GM12878 (cell line): ENCODE measurements around the gene DDX4. TPM values are rescaled to one million over a fixed set of nuclear protein-coding genes. Genes with fewer than 3 reads are reported as not detected.

Experiments
- ATAC-seq: fragments of 200-7000 bp; cut with Tn5 transposase; 3 replicates; pipeline ENCODE4 v1.9.1; 2020; ENCODE audit warnings: mild to moderate bottlenecking, moderate library complexity
- BruUV-seq: library from RNA; stranded (reverse); fragments of 400-500 nt; replicated peaks from 2 replicates; lab custom pipeline; 2021; lab: Mats Ljungman, UMichigan
- CTCF ChIA-PET: fragments of 300-600 bp; sonication (Branson Sonifier 250); formaldehyde crosslinking; extraction: SDS; loops from one replicate; lab custom pipeline; 2021; ENCODE audit warnings: inconsistent platforms; lab: Yijun Ruan, JAX
- POLR2A ChIA-PET: fragments of 350-600 bp; formaldehyde crosslinking; extraction: SDS; loops from one replicate; lab custom pipeline; 2021; ENCODE audit warnings: inconsistent platforms; lab: Charles Lee
- RAD21 ChIA-PET: fragments of 300-600 bp; sonication (Branson Sonifier 250); formaldehyde crosslinking; loops from one replicate; lab custom pipeline; 2023; ENCODE audit warnings: antibody characterized with exemption; ENCODE audit not compliant: unreplicated experiment; lab: Charles Lee
- SMC1A ChIA-PET: fragments of 300-600 bp; sonication (Branson Sonifier 250); formaldehyde crosslinking; loops from one replicate; lab custom pipeline; 2023; ENCODE audit not compliant: unreplicated experiment, uncharacterized antibody; lab: Charles Lee
- DNase-seq: peaks from one replicate; pipeline ENCODE4 v3.0.0-alpha.2; 2011; ENCODE audit warnings: low read depth, low spot score
- FAIRE-seq: peaks from 3 replicates; lab custom pipeline; 2011; peaks lifted over from hg19 to GRCh38; lab: Jason Lieb, UNC
- H2AFZ ChIP-seq: 2 replicates; pipeline ENCODE4 v1.6.0; 2011; ENCODE audit warnings: low read depth, low read length, control low read depth; ENCODE audit not compliant: control insufficient read depth
- H3K27ac ChIP-seq: 2 replicates; pipeline ENCODE4 v1.5.1; 2011; ENCODE audit warnings: control low read depth; ENCODE audit not compliant: control insufficient read depth, insufficient read depth
- H3K27me3 ChIP-seq, 2 experiments: replicated peaks in 1 of 2; 2 replicates each; pipeline versions ENCODE4 v1.6.0 to v1.6.1; 2011; ENCODE audit warnings: low read length in 1 of 2; ENCODE audit not compliant: control insufficient read depth in 2 of 2, insufficient read depth in 2 of 2
- H3K36me3 ChIP-seq, 2 experiments: 2 replicates each; pipeline ENCODE4 v1.5.1; 2011; ENCODE audit warnings: low read length in 1 of 2; ENCODE audit not compliant: control insufficient read depth in 2 of 2, insufficient read depth in 2 of 2
- H3K4me1 ChIP-seq: 2 replicates; pipeline ENCODE4 v1.6.1; 2011; ENCODE audit warnings: mild to moderate bottlenecking, low read length, moderate library complexity, mixed read lengths; ENCODE audit not compliant: control insufficient read depth, insufficient read depth
- H3K4me2 ChIP-seq: 2 replicates; pipeline ENCODE4 v1.6.0; 2011; ENCODE audit warnings: control low read depth; ENCODE audit not compliant: control insufficient read depth, insufficient read depth
- H3K4me3 ChIP-seq: fragments of 200-600 bp; sonication (generic); 2 replicates; pipeline ENCODE4 v1.5.1; 2016
- H3K79me2 ChIP-seq: 2 replicates; pipeline ENCODE4 v1.6.0; 2011; ENCODE audit warnings: low read length; ENCODE audit not compliant: control insufficient read depth, insufficient read depth
- H3K9ac ChIP-seq: 2 replicates; pipeline ENCODE4 v1.8.0; 2011; ENCODE audit warnings: low read length, control low read depth, mixed read lengths; ENCODE audit not compliant: control insufficient read depth, insufficient read depth
- H3K9me3 ChIP-seq: replicated peaks from 3 replicates; pipeline ENCODE4 v1.5.1; 2011; ENCODE audit warnings: mild to moderate bottlenecking, low read length; ENCODE audit not compliant: control insufficient read depth, insufficient read depth
- H4K20me1 ChIP-seq: 2 replicates; pipeline ENCODE4 v1.6.0; 2011; ENCODE audit not compliant: control insufficient read depth, insufficient read depth
- CHD4 ChIP-seq: fragments of 200-600 bp; sonication (generic); IDR thresholded peaks from 2 replicates; pipeline ENCODE4 v1.6.1; 2016; ENCODE audit warnings: mild to moderate bottlenecking
- EGR1 ChIP-seq, 2 experiments: IDR thresholded peaks; 1 replicate in 1 of 2; 2 replicates in 1 of 2; pipeline ENCODE4 v1.6.1; 2011 to 2012; ENCODE audit warnings: low read depth in 2 of 2, low read length in 2 of 2, borderline replicate concordance in 1 of 2, mild to moderate bottlenecking in 1 of 2, moderate library complexity in 1 of 2
- GABPA ChIP-seq: IDR thresholded peaks from 2 replicates; pipeline ENCODE4 v1.6.1; 2014; ENCODE audit warnings: antibody characterized with exemption, low read depth, mild to moderate bottlenecking, inconsistent platforms
- GATAD2B ChIP-seq: fragments of 450-650 bp; conservative IDR thresholded peaks from 2 replicates; pipeline ENCODE4 v1.6.1; 2017; ENCODE audit warnings: low read depth, mild to moderate bottlenecking, moderate library complexity
- HCFC1 ChIP-seq: fragments of 150-350 bp; IDR thresholded peaks from 2 replicates; pipeline ENCODE4 v1.6.1; 2014; ENCODE audit warnings: low read length
- HDAC6 ChIP-seq: fragments of 200-600 bp; sonication (generic); IDR thresholded peaks from one replicate; pipeline ENCODE4 v1.8.0; 2017; ENCODE audit warnings: antibody characterized with exemption; ENCODE audit not compliant: unreplicated experiment
- LARP7 ChIP-seq: fragments of 450-650 bp; IDR thresholded peaks from 2 replicates; pipeline ENCODE4 v1.6.1; 2017; ENCODE audit warnings: mild to moderate bottlenecking
- RAD51 ChIP-seq: fragments of 450-650 bp; IDR thresholded peaks from 2 replicates; pipeline ENCODE4 v1.6.1; 2016; ENCODE audit warnings: moderate library complexity, mild to moderate bottlenecking, inconsistent platforms
- SIN3A ChIP-seq: IDR thresholded peaks from 2 replicates; pipeline ENCODE4 v1.6.1; 2012; ENCODE audit warnings: low read depth, low read length, improper control_type of control experiment
- SMARCA5 ChIP-seq: fragments of 450-650 bp; IDR thresholded peaks from 2 replicates; pipeline ENCODE4 v1.6.1; 2017; ENCODE audit warnings: mild to moderate bottlenecking
- SUZ12 ChIP-seq: fragments of 200-600 bp; sonication (generic); IDR thresholded peaks from one replicate; pipeline ENCODE4 v1.6.1; 2018; ENCODE audit warnings: antibody characterized with exemption, mild to moderate bottlenecking; ENCODE audit not compliant: unreplicated experiment
- ZNF384 ChIP-seq: IDR thresholded peaks from 2 replicates; pipeline ENCODE4 v1.6.1; 2012; ENCODE audit warnings: low read depth, mild to moderate bottlenecking, low read length, improper control_type of control experiment, borderline replicate concordance
- WGBS: methylation state at CpG from one replicate; pipeline ENCODE4 v1.1.6; 2016; ENCODE audit warnings: low lambda C conversion rate; ENCODE audit not compliant: insufficient replicate concordance, insufficient coverage; ENCODE audit errors: missing lambda C conversion rate; 5-methylcytosine and 5-hydroxymethylcytosine counted together
- in situ Hi-C: fragments of 300-500 bp; cut with MboI; formaldehyde crosslinking; loops from 9 replicates; pipeline ENCODE4 v1.14.3; 2018; ENCODE audit warnings: mixed read lengths
- intact Hi-C: fragments of 100-400 bp; cut with micrococcal nuclease; formaldehyde crosslinking; loops from one replicate; pipeline ENCODE4 v1.14.2; 2022; ENCODE audit not compliant: unreplicated experiment
- polyA plus RNA-seq, 11 experiments: library from polyadenylated mRNA; depleted of rRNA in 4 of 11; unstranded in 6 of 11; stranded (reverse) in 5 of 11; fragments of >200 nt; fragmentation: Nextera tagmentation in 4 of 11; fragmentation: Illumina TruSeq in 1 of 11; extraction: Ambion mirVana in 4 of 11; extraction: Trizol in 1 of 11; gene quantifications; 1 replicate in 1 of 11; 2 replicates in 10 of 11; pipeline versions ENCODE4 v1.2.1 to v1.2.3, GENCODE V29; 2011 to 2016; ENCODE audit warnings: inconsistent platforms in 2 of 11, missing spikeins in 2 of 11, low read depth in 1 of 11
- total RNA-seq, 4 experiments: library from RNA; depleted of rRNA in 3 of 4; stranded (reverse); fragments of >200 nt in 3 of 4; fragmentation: Illumina TruSeq in 1 of 4; extraction: Trizol in 1 of 4; gene quantifications; 2 replicates each; pipeline versions ENCODE4 v1.2.1 to v1.2.3, GENCODE V29; 2013 to 2021
- TF ChIP-seq, protein P1 (sequence below): fragments of 450-650 bp; IDR thresholded peaks from 2 replicates; pipeline ENCODE4 v1.6.1; 2017; ENCODE audit warnings: mild to moderate bottlenecking, moderate library complexity

The DDX4 gene
- total and polyA plus RNA-seq, 10 of the 15 experiments (the other 5 are each of a cell fraction or from before 2014, with no cell fraction given) = 0.05 to 0.36 (median 0.09) TPM; not detected in 4

DNA sequence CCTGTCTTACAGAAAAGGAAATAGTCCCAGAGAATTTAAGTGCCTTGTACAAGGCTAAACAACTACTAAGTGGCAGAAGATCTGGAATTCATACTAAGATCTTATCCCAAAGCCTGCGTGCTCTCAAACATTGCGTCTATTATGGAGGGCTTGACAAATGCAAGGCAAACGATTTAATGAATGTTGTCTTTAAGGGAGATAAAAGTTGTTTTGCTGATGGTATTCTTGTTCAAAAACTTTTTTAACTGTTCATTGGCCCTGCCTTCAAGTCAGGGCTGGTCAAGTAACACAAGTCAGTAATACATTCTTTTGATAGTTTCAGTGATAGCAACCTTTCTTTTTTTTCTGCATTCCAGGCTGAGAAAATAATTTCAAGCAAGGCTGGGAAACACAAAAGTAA is 24.0 kb upstream of the DDX4 start:
- H4K20me1 ChIP-seq = no peaks in the 10 kb centered on the region
- no TSS peak for BruUV-seq
- ChIA-PET CTCF (no interaction called here), SMC1A (interaction anchor here (1.0 to 2.7 kb wide), 3 partner anchors 9 to 48 kb away, joined by 3 to 8 read pairs (median 7); no protein-coding TSS in a partner anchor), RAD21 (interaction anchor here (0.6 to 1.1 kb wide), 2 partner anchors 68 to 152 kb away, joined by 3 to 4 read pairs; no protein-coding TSS in a partner anchor), POLR2A (interaction anchor here (1.2 kb wide), 1 partner anchor 11 kb away, joined by 4 read pairs; no protein-coding TSS in a partner anchor)
- FAIRE-seq (no peak), ATAC-seq (no peak), DNase-seq (no peak)
- no peak overlapping the region for H3K4me3 ChIP-seq
- no peaks in the 10 kb centered on the region for H3K27me3 ChIP-seq
- no peaks in the 10 kb centered on the region for H3K36me3 ChIP-seq
- H3K27ac ChIP-seq = no peak overlapping the region
- peaks cover 6% of the 10 kb centered on the region for H3K79me2 ChIP-seq
- in situ Hi-C loops (no loop called here), intact Hi-C loops (loop anchor here (5.0 kb wide), 1 partner anchor 198 kb away; no protein-coding TSS in a partner anchor)
- no peak overlapping the region for H2AFZ ChIP-seq
- no peak overlapping the region for H3K4me2 ChIP-seq
- no peaks in the 10 kb centered on the region for H3K9me3 ChIP-seq
- WGBS = 87% methylated on average over 3 of the region's 3 CpGs
- H3K4me1 ChIP-seq = peaks cover 4% of the 10 kb centered on the region; the same call in 1 of the 2 replicates
- no peak overlapping the region for H3K9ac ChIP-seq
- TF ChIP-seq GATAD2B (no peak), SIN3A (no peak), CHD4 (no peak), HCFC1 (no peak), RAD51 (no peak), HDAC6 (no peak), SUZ12 (no peak), LARP7 (no peak), ZNF384 (no peak), GABPA (no peak), SMARCA5 (no peak), EGR1 (IDR thresholded peaks at IDR 0.05; ENCODE audit: borderline replicate concordance in 1 of 2, low read depth in 2 of 2, low read length in 2 of 2) (no peak)
- TF ChIP-seq, protein P1, sequence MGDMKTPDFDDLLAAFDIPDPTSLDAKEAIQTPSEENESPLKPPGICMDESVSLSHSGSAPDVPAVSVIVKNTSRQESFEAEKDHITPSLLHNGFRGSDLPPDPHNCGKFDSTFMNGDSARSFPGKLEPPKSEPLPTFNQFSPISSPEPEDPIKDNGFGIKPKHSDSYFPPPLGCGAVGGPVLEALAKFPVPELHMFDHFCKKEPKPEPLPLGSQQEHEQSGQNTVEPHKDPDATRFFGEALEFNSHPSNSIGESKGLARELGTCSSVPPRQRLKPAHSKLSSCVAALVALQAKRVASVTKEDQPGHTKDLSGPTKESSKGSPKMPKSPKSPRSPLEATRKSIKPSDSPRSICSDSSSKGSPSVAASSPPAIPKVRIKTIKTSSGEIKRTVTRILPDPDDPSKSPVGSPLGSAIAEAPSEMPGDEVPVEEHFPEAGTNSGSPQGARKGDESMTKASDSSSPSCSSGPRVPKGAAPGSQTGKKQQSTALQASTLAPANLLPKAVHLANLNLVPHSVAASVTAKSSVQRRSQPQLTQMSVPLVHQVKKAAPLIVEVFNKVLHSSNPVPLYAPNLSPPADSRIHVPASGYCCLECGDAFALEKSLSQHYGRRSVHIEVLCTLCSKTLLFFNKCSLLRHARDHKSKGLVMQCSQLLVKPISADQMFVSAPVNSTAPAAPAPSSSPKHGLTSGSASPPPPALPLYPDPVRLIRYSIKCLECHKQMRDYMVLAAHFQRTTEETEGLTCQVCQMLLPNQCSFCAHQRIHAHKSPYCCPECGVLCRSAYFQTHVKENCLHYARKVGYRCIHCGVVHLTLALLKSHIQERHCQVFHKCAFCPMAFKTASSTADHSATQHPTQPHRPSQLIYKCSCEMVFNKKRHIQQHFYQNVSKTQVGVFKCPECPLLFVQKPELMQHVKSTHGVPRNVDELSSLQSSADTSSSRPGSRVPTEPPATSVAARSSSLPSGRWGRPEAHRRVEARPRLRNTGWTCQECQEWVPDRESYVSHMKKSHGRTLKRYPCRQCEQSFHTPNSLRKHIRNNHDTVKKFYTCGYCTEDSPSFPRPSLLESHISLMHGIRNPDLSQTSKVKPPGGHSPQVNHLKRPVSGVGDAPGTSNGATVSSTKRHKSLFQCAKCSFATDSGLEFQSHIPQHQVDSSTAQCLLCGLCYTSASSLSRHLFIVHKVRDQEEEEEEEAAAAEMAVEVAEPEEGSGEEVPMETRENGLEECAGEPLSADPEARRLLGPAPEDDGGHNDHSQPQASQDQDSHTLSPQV = no peak
